GM19239 (cell line): ENCODE results near the gene CTRB1.
A peak's percentile ranks its signal among the peaks of the same experiment; 100 is the strongest.
"Not testable (repeated sequence)": the region's sequence is repeated elsewhere in the genome, so short reads cannot be mapped to it uniquely, and the experiment has no call there.

Experiments used
- DNase-seq: peaks from one replicate; pipeline ENCODE4 v3.0.0; 2011; ENCODE audit warnings: low spot score; ENCODE audit not compliant: insufficient read length
- FAIRE-seq: peaks from 2 replicates; lab custom pipeline; 2011; peaks lifted over from hg19 to GRCh38; lab: Jason Lieb, UNC

CTRB1 gene

DNA sequence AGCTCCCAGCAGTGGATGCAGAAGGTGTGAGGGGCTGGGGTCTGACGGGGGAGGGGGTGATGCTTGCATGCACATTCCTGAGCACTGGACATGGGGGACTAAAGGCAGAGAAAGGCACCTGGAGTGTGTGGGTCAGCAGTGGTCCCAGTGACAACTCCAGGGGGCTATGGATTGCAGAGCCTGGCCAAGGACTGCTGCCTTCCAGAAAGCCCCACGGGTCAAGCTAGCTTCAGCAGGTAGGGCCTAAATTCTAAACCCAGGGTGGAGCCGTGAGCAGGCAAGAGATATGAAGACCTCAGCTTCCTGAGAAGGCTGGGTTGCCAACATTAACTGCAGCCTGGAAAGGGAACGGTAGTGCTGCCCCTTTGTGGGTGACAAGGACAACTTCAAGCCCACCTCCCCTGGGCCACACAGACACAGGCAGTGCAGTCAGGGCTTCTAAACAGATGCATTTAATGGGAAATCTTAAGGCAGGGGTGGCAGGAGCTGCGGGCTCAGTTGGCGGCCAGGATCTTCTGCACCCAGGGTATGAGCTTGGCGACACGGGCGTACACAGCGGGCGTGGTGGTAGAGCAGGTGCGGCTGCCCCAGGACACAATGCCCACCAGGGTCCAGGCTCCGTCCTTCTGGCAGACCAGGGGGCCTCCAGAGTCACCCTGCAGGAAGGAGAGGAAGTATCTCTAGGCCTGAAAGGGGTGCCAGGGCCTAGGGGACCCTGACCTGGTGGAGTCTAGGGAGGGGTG lies 14.9 kb upstream of the CTRB1 start:
- DNase-seq (no peak), FAIRE-seq (no peak)

DNA sequence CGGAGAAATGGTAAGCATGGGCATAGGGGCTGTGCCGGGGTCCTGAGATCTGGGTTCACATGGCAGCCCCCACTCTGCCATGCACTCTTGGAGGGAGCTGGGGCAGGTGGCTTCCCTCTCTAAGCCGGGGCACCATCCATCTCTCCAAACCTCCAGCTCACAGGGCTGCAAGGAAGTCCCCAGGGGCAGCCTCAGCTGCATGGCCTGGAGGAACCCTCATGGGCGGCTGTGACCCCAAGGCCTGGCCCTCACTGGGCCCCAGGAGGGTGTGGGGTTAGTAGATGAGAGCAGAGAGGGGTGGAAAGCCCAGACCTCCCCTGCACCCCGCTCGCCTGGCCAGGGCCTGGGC lies 14.4 kb upstream of the CTRB1 start:
- no peak for FAIRE-seq
- no peak for DNase-seq

DNA sequence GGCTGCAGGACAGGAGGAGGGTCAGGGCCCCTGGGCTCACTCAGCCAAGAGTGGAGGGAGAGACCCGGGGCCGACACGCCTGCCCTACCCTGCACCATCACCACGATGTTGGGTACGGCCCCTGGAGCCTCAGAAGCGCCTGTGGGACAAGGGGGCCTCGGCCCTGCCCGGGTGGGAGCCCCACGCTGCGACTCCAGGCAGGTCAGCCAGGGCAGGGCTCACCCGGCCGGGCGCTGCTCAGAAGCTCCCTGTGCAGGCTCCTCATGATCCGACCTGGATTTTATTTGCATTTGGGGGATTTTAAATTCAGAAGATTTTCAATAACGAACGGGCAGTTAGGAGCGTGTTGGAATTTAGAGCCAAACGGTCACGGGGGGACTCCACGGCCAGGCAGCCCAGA lies 13.9 kb upstream of the CTRB1 start:
- FAIRE-seq, DNase-seq: not testable (repeated sequence)

DNA sequence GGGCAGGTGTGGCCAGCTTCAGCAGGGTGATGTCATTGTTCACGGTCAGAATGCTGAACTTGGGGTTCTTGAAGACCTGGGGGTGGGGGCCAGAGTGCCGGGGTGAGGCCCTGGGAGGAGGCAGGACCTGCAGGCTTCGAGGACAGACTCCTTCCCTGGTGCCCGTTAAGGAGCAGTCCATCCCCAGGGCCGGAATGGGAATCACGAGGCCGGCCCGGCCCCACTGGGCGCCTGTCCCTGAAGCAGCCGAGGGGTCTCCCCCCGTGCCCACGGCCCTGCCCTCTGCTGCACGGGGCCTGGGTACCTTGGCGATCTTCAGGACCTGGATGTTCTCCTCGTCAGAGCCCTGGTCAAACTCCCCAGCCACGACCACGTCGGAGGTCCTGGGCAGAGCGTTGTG lies 13.3 kb upstream of the CTRB1 start:
- not testable (repeated sequence) for DNase-seq, FAIRE-seq

DNA sequence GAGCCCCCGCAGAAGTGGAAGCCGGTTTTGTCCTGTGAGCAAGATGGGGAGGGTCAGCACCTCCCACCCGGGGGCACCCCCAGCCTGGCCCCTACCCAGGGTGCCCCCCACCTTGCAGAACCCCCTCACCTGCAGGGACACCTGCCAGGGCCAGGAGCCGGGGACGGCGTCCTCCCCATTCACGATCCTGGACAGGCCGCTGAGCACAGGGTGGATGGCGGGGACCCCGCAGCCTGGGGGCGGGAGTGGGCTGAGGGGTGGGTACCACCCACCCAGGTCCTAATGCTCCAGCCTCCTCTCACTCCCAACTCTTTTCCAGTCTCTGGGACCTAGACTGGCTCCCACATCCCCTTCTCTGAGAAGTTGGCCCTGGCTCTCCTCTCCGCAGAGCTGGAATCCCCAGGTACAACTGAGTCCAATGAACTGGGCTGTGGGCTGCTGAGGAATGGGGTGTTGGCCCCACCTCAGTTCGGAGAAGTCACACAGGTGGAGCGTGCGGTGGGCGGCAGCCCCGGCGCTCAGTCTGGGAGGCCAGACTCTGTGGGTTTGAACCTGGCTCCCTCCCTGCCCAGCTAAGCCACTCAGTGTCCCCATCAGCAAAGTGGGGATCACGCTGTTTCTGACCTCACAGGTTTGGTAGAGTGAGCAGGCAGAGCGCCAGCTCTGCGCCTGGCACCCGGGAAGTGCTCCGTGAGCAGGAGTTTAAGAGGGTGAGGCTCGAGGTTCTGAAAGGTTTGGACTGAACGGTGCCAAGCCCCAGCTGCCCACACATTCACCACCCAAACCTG lies 12.6 kb upstream of the CTRB1 start:
- DNase-seq, FAIRE-seq: not testable (repeated sequence)

DNA sequence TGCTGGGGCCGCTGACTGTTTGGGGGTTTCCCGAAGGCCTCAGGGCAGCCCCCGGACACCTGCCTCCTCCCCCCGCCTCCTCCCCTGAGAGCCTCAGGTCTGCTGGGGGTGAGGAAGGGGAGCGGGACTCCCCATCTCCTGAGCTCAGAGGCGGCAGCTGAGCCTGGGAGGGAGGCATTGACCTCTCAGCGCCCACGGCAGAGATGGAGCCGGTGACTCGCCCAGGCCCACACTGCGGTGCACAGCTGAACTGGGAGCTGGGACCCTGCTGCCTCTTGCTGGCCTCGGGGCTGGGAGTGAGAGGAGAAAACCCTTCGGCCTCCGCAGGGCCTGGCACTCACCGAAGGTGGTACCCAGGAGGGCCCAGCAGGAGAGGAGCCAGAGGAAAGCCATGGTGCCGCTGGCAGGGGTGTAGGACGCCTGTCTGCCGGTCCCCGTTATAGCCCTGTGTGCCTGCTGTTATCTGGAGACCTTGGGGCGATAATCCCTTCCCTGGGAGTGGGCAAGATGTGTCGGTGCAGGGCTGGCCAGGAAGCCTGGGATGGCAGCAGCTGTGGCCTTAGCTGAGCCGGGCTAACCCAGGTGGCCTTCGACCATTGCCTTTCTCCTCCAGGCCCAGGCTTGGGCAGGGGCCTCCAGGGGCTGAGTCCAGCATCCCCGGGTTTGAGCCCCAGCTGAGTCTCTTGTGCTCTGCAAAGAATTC lies 11.9 kb upstream of the CTRB1 start, which contains the start of gene CTRB2:
CTRB2 (minus strand) TSS at position 413 of the 703 bp plus-strand sequence; CDS start at position 393, 20 bp downstream.
- no peak for DNase-seq
- FAIRE-seq = no peak

DNA sequence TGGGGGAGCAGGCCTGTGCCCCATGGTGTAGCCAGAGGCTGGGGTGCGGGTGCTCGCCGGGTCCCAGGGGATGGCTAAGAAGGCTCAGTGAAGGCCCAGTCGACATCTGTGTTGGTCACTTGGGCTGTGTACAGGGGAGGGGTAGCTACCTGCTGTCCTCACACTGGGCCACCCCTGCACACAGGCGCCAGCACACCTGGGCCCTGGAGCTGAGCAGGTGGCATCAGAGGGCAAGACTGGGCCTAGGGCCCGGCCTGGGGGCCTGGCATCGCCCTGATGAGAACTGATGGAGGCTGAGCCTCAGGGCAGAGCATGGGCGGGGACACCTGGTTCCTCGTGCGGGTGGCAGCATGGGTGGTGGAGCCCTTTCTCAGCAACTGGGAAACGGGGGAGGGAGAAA lies 11.0 kb upstream of the CTRB1 start:
- FAIRE-seq (no peak), DNase-seq (no peak)

DNA sequence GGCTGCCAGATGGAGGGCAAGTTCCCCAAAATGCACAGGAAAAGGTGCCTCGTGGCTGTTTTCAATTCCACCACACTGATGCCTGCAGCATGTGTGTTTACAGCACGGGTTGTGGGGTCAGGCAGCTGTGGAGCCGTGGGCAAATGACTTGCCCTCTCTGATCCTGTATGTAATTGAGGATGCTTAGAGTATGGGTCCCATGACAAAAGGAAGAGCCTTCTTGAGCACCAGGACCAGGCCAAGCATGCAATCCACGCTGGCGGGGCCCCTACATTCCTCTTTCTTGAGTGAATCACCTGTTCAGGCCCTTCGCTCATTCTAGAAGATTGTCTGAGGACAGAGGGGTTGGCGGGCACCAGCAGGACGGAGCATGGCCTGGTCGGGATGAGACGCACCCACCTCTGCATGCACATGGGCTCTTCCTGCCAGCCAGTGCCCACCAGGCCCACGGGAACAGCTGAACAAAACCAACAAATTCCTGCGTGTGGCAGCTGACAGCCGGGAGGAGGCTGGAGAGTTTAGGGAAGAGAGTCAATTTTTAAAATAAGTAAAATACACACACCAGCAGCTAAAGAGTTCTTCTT lies 10.5 kb upstream of the CTRB1 start:
- DNase-seq = no peak

DNA sequence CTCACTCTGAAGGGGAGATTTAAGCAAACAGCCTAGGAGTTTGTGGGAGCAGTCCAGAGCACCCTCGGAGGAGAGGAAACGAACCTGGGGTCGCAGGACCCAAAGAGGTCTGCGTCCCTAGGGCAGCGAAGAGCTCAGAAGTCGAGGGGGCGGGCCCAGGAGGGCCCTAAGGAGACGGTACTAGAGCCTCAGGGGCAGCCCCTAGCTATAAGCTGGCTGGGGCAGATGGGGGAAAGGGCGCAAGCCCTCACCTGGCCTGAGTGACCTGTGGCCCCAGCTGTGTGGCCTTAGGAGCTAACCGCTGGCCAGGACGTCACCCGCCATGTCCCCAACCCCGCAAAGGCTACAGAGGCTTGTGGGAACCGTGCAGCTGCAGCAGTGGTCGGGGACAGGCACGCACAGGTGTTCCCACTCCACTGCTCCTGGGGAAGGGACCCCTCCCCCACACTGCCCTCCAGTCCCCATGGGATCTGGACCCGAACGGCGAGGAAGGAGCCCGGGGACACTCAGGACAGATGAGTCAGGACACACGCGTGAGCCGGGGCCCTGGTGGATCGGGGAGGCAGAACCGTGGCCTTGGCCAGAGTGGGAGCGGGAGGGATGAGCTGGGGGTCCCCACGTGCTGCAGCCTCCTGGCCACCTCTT lies 9.8 kb upstream of the CTRB1 start:
- DNase-seq = no peak
- FAIRE-seq = no peak

More for the DNA sequence above, 10.5 kb upstream of the CTRB1 start:
- FAIRE-seq = no peak

DNA sequence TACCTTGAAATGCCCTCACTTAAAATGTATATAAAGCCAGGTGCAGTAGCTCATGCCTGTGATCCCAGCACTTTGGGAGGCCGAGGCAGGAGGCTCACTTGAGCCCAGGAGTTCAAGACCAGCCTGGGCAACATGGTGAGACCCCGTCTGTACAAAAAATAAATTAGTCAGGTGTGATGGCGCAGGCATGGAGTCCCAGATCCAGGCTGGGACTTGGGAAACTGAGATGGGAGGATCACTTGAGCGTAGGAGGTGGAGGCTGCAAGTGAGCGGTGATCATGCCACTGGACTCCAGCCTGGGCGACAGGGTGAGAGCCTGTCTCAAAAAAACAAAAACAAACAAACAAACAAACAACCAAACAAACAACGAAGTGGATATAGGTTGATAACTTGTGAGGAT lies 9.3 kb upstream of the CTRB1 start:
- DNase-seq, FAIRE-seq: not testable (repeated sequence)

DNA sequence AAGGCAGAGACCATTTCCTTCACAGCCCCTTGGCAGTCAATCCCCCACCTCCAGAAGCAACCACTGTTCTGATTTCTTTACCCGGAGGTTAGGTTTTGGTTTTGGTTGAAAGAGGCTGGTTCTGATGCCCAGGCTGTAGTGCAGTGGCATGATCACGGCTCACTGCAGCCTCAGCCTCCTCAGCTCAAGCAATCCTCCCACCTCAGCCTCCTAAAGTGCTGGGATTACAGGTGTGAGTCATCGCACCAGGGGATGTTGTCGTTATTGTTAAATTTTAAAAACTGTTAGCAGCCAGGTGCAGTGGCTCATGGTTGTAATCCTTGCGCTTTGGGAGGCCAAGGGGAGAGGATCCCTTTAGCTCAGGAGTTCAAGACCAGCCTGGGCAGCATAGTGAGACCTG lies 8.8 kb upstream of the CTRB1 start:
- no peak for DNase-seq
- no peak for FAIRE-seq

DNA sequence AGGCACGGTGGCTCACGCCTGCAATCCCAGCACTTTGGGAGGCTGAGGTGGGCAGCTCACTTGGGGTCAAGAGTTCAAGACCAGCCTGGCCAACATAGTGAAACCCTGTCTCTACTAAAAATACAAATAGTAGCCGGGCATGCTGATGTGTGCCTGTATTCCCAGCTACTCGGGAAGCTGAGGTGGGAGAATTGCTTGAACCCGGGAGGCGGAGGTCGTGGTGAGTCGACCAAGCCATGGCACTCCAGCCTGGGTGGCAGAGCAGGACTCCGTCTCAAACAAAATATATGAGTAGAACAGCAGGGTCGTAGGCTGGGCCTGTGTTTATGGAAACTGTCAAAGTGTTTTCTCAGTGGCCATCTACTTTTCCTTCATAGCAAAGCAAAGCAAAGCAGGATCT lies 7.5 kb upstream of the CTRB1 start:
- DNase-seq, FAIRE-seq: not testable (repeated sequence)

DNA sequence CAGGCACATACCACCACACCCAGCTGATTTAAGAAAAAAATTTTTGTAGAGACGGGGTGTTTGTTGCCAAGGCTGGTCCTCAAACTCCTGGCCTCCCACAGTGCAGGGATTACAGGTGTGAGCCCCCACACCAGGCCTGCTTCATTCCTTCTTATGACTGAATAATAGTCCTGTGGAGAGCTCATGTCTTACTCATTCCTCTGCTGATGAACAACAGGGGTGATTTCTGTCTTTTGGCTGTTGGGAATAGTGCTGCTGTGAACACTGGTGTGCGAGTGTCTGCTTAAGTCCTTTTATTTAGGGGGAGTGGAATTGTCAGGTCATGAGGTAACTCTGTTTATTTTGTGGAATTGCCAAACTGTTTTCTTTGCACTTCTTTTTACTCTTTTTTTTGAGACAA lies 2.7 kb upstream of the CTRB1 start:
- no peak for FAIRE-seq
- DNase-seq = no peak

DNA sequence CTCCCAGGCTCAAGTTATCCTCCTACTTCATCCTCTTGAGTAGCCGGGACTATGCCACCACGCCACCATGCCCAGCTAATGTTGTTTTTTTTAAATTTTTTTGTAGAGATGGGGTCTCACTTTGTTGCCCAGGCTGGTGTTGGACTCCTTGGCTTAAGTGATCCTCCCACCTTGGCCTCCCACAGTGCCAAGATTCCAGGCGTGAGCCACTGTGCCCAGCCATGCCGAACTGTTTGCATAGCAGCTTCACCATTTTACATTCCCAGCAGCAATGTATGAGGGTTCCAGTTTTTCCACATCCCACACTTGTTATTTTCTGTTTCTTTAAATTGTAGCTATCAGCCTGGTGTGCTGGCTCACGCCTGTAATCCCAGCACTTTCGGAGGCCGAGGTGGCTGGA lies 2.2 kb upstream of the CTRB1 start:
- DNase-seq (no peak), FAIRE-seq (no peak)

DNA sequence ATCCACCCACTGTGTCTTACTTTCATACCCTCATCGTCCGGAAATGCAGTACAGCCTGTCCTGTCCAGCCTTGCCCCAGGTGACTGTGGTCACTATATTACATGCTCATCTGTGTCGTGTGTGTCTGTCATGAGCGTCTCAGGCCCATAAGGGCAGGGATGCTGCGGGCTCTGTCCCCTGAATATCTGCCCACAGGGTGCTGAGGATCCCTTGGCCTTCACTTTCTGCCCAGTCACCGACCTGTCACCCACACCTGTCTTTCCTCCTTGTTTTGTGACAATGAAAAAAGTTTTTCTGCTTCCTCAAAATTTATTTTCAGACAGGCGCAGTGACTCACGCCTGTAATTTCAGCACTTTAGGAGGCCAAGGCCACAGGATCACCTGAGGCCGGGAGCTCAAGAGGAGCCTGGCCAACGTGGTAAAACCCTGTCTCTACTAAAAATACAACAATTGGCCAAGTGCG lies 1.4 kb upstream of the CTRB1 start:
- DNase-seq (no peak), FAIRE-seq (no peak)

DNA sequence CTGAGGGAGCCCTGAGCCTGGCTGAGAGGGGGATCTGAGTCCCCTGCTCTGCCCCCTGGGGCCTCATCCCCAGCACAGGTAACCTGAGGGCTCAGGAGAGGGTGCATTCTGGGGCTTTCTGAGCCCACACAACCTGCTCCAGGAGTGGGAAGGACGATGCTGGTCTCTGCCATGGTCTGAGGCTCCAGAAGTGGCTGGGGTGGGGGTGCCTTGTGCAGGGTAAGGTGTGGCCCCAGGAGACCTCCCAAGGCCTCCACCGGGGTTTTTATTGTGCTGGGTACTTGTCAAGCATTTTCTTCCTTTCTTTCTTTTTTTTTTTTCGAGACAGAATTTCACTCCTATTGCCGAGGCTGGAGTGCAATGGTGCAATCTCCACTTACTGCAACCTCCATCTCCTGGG lies 300 bp downstream of the CTRB1 start:
- DNase-seq (no peak), FAIRE-seq (no peak)

DNA sequence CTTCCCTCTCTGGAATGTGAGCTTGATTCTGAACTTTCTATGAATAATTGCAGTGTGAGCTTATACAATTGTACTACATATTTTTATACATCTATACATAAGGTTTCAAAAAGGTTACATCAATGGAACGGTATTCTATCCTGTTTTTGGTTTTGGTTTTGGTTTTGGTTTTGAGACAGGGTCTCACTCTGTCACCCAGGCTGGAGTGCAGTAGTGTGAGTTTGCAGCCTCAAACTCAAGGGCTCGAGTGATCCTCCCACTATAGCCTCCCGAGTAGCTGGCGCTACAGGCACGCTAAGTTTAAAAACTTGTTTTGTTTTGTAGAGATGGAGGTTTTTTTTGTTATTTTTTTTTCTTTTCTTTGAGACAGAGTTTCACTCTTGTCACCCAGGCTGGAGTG lies 1.1 kb downstream of the CTRB1 start:
- peak; percentile 82 for FAIRE-seq
- DNase-seq = no peak

DNA sequence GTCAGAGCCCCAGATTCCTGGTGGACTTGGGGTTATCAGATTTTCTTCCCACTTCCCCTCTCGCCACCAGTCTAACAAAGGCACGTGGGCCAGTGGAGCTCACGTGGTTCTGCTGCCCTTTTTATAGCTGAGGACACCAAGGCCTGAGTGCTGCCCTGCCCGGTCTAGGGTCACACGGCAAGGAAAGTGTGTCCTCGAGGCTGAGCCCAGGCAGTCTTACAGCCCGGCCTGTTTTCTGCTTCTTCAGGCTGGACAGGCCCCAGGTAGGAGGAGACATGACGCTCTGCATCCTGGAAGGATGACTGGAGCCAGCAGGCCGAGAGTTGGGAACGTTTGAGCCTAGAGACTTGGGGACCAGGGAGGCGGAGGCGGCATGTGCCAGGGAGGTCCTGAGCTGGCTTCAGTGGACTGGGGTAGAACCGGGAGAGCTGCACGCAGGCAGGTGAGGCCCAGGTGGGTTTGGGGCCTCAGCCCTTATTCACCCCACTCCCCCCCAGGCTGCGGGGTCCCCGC lies 3.5 kb downstream of the CTRB1 start:
- FAIRE-seq = no peak
- DNase-seq = no peak

DNA sequence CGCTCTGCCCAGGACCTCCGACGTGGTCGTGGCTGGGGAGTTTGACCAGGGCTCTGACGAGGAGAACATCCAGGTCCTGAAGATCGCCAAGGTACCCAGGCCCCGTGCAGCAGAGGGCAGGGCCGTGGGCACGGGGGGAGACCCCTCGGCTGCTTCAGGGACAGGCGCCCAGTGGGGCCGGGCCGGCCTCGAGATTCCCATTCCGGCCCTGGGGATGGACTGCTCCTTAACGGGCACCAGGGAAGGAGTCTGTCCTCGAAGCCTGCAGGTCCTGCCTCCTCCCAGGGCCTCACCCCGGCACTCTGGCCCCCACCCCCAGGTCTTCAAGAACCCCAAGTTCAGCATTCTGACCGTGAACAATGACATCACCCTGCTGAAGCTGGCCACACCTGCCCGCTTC lies 4.3 kb downstream of the CTRB1 start:
- FAIRE-seq, DNase-seq: not testable (repeated sequence)
